ENCODE data around the gene FAAP24. TPM values are rescaled to one million over a fixed set of nuclear protein-coding genes. Genes with fewer than 3 reads are reported as not detected.
"Not testable (repeated sequence)": the region's sequence is repeated elsewhere in the genome, so short reads cannot be mapped to it uniquely, and the experiment has no call there.

The FAAP24 gene
- total RNA-seq, 1 experiment from 2014 or later, result 6.0 TPM

DNA sequence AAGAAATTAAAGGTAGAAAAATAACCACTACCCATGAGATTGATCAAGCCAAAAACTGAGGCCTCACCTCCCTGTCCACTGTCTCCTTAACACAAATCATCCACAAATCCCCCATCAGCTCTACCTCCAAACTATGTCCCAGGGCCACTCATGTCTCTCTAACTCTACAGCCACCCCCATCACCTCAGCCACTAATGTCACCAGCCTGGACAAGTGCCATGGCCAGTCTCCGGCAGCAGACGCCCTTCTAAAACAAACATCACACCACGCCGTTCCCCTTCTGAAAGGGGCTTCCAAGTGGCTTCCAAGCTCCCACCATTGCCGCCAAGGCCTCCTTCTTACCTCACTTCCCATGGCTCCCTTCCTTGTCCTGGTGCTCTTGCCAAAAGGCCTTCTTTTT is 16.2 kb downstream of the FAAP24 start:
- H4K5ac ChIP-seq (ENCODE audit: insufficient read length, low read depth, low read length); H3K27me3 Mint-ChIP-seq (ENCODE audit: low read depth); H3T11ph ChIP-seq (ENCODE audit: low read length); H2BK5ac ChIP-seq (ENCODE audit: insufficient read length, low read length); H3K4me3 Mint-ChIP-seq; H3K56ac ChIP-seq (ENCODE audit: insufficient read length, low read depth, low read length); H4K91ac ChIP-seq (ENCODE audit: insufficient read length, low read depth, low read length); H4K20me1 ChIP-seq (ENCODE audit: control insufficient read depth, insufficient read depth, insufficient read length); H2AFZ ChIP-seq (ENCODE audit: low read length); H2AK5ac ChIP-seq (ENCODE audit: insufficient read length, low read length); H2BK15ac ChIP-seq (ENCODE audit: low read depth, low read length); H3K79me1 ChIP-seq (ENCODE audit: insufficient read depth, low read depth, low read length, poor library complexity, severe bottlenecking); H3K14ac ChIP-seq (ENCODE audit: insufficient read depth, low read length); H2BK120ac ChIP-seq (ENCODE audit: low read depth, low read length, poor library complexity, severe bottlenecking); H3K4me2 ChIP-seq (ENCODE audit: insufficient read depth, insufficient read length, low read length); H3K23ac ChIP-seq (ENCODE audit: insufficient read length, low read depth, low read length); H3K4me1 Mint-ChIP-seq; H3K4me1 ChIP-seq (ENCODE audit: insufficient read depth, low read length); H3K9ac ChIP-seq (ENCODE audit: extremely low read depth, insufficient read length, low read length); H3K27me3 ChIP-seq (ENCODE audit: insufficient read depth, low read length); H3K4ac ChIP-seq (ENCODE audit: low read depth, low read length); DNase-seq; H3K27ac ChIP-seq (ENCODE audit: insufficient read length, low read depth, low read length); H3K9me3 ChIP-seq (ENCODE audit: control insufficient read depth, low read depth, low read length); H3K79me2 ChIP-seq (ENCODE audit: insufficient read depth, low read length); H3K18ac ChIP-seq (ENCODE audit: insufficient read length, low read depth, low read length); H3K9me3 Mint-ChIP-seq; H3K23me2 ChIP-seq (ENCODE audit: insufficient read length, low read depth, low read length, poor library complexity, severe bottlenecking); H2BK12ac ChIP-seq (ENCODE audit: insufficient read length, low read depth, low read length); H4K8ac ChIP-seq (replicated peaks; ENCODE audit: insufficient read length, low read depth, low read length); H2BK20ac ChIP-seq (ENCODE audit: low read depth, low read length, poor library complexity, severe bottlenecking): not testable (repeated sequence)
- H3K27ac Mint-ChIP-seq, result peak overlapping the region; percentile 11 to 86 (median 13); a peak in 5 of 7 replicates
- no CpG with 5 or more reads among the region's 5 CpGs for WGBS (ENCODE audit: extremely low coverage, insufficient read length, low lambda C conversion rate)
- peaks cover 17 to 70% (median 56%) of the 10 kb centered on the region in 3 experiments; a peak in 6 of 7 replicates for H3K36me3 Mint-ChIP-seq (ENCODE audit: insufficient read depth in 1 of 3, low read depth in 3 of 3)

Data from H9 (cell line).